Tibial nerve (tissue), 3 donors: ENCODE results near the gene GALNT11.
"Not testable (repeated sequence)": the region's sequence is repeated elsewhere in the genome, so short reads cannot be mapped to it uniquely, and the experiment has no call there.

ENCODE experiments used
- POLR2A ChIP-seq, 2 donors: fragments of 450-650 bp; IDR thresholded peaks; one replicate each; pipeline ENCODE4 v1.6.1; 2017; ENCODE audit warnings: antibody characterized with exemption in 2 of 2, mild to moderate bottlenecking in 2 of 2, moderate library complexity in 2 of 2
- TF ChIP-seq, protein P1 (sequence below), 5 experiments: fragments of 200-600 bp in 3 of 5; fragments of 450-650 bp in 2 of 5; sonication (generic) in 3 of 5; IDR thresholded peaks; one replicate each; pipeline ENCODE4 v1.5.1; 2016 to 2019; ENCODE audit warnings: antibody characterized with exemption in 5 of 5, mild to moderate bottlenecking in 3 of 5, moderate library complexity in 2 of 5

DNA sequence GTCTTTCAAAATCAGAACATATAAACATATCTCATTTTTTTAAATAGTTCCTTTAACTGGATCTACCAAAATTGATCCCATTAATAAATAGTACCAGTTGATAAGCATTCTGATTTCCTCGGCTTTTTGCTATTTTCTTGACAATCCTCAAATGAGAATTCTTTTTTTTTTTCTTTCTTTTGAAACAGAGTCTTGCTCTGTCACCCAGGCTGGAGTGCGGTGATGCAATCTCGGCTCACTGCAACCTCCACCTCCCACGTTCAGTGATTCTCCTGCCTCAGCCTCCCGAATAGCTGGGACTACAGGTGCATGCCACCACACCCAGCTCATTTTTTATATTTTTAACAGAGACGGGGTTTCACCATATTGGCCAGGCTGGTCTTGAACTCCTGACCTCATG lies 7.8 kb upstream of the GALNT11 start:
- TF ChIP-seq, protein P1, sequence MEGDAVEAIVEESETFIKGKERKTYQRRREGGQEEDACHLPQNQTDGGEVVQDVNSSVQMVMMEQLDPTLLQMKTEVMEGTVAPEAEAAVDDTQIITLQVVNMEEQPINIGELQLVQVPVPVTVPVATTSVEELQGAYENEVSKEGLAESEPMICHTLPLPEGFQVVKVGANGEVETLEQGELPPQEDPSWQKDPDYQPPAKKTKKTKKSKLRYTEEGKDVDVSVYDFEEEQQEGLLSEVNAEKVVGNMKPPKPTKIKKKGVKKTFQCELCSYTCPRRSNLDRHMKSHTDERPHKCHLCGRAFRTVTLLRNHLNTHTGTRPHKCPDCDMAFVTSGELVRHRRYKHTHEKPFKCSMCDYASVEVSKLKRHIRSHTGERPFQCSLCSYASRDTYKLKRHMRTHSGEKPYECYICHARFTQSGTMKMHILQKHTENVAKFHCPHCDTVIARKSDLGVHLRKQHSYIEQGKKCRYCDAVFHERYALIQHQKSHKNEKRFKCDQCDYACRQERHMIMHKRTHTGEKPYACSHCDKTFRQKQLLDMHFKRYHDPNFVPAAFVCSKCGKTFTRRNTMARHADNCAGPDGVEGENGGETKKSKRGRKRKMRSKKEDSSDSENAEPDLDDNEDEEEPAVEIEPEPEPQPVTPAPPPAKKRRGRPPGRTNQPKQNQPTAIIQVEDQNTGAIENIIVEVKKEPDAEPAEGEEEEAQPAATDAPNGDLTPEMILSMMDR (IDR thresholded peaks at IDR 0.05), result not testable (repeated sequence)
- not testable (repeated sequence) for TF ChIP-seq POLR2A (IDR thresholded peaks at IDR 0.05)
